Measurements from ENCODE around the gene ENPEP.

DNA sequence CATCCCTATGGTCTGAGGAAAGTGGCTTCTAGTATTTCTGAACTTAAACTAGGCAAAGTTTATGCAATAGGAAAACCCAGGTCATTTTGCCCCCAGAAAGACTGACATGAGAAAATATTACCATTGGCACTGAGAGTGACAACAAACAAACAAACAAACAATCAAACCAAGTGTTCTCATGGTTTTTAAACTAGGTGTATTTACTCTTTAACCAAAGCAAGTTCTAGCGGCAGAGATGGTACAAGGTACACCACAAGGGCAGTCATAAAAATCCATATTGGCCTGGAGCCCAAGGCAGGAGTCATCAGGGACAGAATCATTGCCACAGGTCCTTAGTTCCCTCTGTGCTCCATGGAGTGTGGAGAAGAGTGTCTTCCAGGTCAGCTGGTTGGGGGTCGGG, 26.0 kb upstream of the ENPEP start:
- TF ChIP-seq, protein P1, sequence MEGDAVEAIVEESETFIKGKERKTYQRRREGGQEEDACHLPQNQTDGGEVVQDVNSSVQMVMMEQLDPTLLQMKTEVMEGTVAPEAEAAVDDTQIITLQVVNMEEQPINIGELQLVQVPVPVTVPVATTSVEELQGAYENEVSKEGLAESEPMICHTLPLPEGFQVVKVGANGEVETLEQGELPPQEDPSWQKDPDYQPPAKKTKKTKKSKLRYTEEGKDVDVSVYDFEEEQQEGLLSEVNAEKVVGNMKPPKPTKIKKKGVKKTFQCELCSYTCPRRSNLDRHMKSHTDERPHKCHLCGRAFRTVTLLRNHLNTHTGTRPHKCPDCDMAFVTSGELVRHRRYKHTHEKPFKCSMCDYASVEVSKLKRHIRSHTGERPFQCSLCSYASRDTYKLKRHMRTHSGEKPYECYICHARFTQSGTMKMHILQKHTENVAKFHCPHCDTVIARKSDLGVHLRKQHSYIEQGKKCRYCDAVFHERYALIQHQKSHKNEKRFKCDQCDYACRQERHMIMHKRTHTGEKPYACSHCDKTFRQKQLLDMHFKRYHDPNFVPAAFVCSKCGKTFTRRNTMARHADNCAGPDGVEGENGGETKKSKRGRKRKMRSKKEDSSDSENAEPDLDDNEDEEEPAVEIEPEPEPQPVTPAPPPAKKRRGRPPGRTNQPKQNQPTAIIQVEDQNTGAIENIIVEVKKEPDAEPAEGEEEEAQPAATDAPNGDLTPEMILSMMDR (IDR thresholded peaks at IDR 0.05): no peak
- TF ChIP-seq POLR2A (IDR thresholded peaks at IDR 0.05) (no peak), POLR2AphosphoS5 (IDR thresholded peaks at IDR 0.05) (peak in 1 of 3 donors; percentile 63)

Measured in transverse colon (tissue), 4 donors.